ENCODE measurements around the gene ACKR1.

The ACKR1 gene

DNA sequence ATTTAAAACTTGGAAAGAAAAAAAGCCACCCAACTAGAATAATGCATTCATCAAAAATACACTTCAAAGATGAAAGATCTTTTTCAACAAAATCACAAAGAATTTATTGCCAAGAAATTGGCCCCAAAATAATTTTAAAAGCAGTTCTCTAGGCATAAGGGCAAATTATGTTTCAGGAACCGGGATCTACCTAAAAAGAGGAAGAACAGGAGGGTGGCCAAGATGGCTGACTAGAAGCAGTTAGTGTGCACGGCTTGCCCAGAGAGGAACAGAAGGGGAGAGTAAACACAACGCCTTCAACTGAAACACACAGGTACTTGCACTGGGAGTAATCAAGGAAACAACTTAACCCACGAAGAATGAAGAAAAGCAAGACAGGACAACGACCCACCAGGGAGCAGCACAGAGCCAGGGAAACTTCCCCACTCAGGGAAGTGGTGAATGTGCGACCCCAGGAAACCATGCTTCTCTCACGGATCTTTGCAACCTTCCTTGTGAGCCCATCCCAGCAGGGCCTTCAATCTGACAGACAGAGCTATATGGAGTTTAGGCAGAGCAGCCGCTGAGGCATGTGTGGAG lies 46.1 kb downstream of the ACKR1 start:
- in situ Hi-C loops (cut with HindIII; ENCODE audit: low pct_unique_long_range_greater_than_20kb, low sequenced_read_pairs): no loop called here
- no peak for DNase-seq (ENCODE audit: low read depth in 1 of 2, low spot score in 1 of 2)
- no peak for TF ChIP-seq JUND (IDR thresholded peaks at IDR 0.05; ENCODE audit: low read depth)
